Upper lobe of left lung (tissue), 4 donors: ENCODE results near the gene TRAPPC4.

Source experiments
- CTCF ChIP-seq, 6 experiments: fragments of 450-650 bp in 4 of 6; fragments of 200-600 bp in 2 of 6; sonication (generic) in 2 of 6; IDR thresholded peaks; one replicate each; pipeline ENCODE4 v1.5.1; 2016 to 2019; ENCODE audit warnings: antibody characterized with exemption in 6 of 6
- POLR2A ChIP-seq, 4 donors: fragments of 450-650 bp; IDR thresholded peaks; one replicate each; pipeline ENCODE4 v1.5.1; 2016 to 2017; ENCODE audit warnings: antibody characterized with exemption in 4 of 4, mild to moderate bottlenecking in 2 of 4
- POLR2AphosphoS5 ChIP-seq, 2 donors: sonication (generic); formaldehyde crosslinking; IDR thresholded peaks; one replicate each; pipeline ENCODE4 v1.5.1; 2017; ENCODE audit warnings: antibody characterized with exemption in 2 of 2

GRCh38 chr11:119038884-119039283, 20.3 kb downstream of the TRAPPC4 start:
- TF ChIP-seq POLR2AphosphoS5 (IDR thresholded peaks at IDR 0.05), result no peak
- no peak for TF ChIP-seq CTCF (IDR thresholded peaks at IDR 0.05)
- TF ChIP-seq POLR2A (IDR thresholded peaks at IDR 0.05), result no peak
